Measurements from ENCODE around the gene APOC1.
"Not testable (repeated sequence)": the region's sequence is repeated elsewhere in the genome, so short reads cannot be mapped to it uniquely, and the experiment has no call there.

The APOC1 gene

GRCh38 chr19:44913512-44914432 lies 636 bp upstream of the APOC1 start:
- not testable (repeated sequence) for DNase-seq

GRCh38 chr19:44924243-44924725 lies 9.9 kb downstream of the APOC1 start:
- no peak for DNase-seq

- DNase-seq = no peak
Observed at GRCh38 chr19:44925114-44925891, 10.9 kb downstream of the APOC1 start.

- DNase-seq = not testable (repeated sequence)
Observed at GRCh38 chr19:44926245-44927077, 12.1 kb downstream of the APOC1 start.

- DNase-seq = no peak
Observed at GRCh38 chr19:44927746-44928145, 13.3 kb downstream of the APOC1 start.

GRCh38 chr19:44930088-44930487 lies 15.7 kb downstream of the APOC1 start:
- no peak for DNase-seq

- DNase-seq = no peak
Observed at GRCh38 chr19:44931541-44931940, 17.1 kb downstream of the APOC1 start.

GRCh38 chr19:44939668-44940067 lies 25.3 kb downstream of the APOC1 start:
- DNase-seq = no peak

GRCh38 chr19:44942067-44942571 lies 27.7 kb downstream of the APOC1 start, which contains the start of gene APOC4:
Gene APOC4 (plus strand): TSS chr19:44942237. CDS start chr19:44942278, 41 bp downstream.
- no peak for DNase-seq

GRCh38 chr19:44943801-44944249 lies 29.4 kb downstream of the APOC1 start:
- DNase-seq = no peak

- DNase-seq = no peak
Observed at GRCh38 chr19:44947041-44947581, 32.7 kb downstream of the APOC1 start.

- no peak for DNase-seq
Observed at GRCh38 chr19:44948237-44948636, 33.8 kb downstream of the APOC1 start.

GRCh38 chr19:44948763-44949374 lies 34.5 kb downstream of the APOC1 start:
- DNase-seq = no peak

- DNase-seq = no peak
Observed at GRCh38 chr19:44949550-44949949, 35.1 kb downstream of the APOC1 start.

GRCh38 chr19:44951179-44952159 lies 37.1 kb downstream of the APOC1 start:
- DNase-seq = peak; percentile 82

- DNase-seq = no peak
Observed at GRCh38 chr19:44954278-44954648, 39.9 kb downstream of the APOC1 start.

- peak; percentile 97 for DNase-seq
Observed at GRCh38 chr19:44954649-44955504, 40.5 kb downstream of the APOC1 start, which contains the start of gene CLPTM1. Gene CLPTM1 (plus strand): TSS chr19:44955380. CDS start chr19:44955396, 16 bp downstream.

GRCh38 chr19:44955505-44956439 lies 41.4 kb downstream of the APOC1 start:
- peak; percentile 7 for DNase-seq

All from activated CD4-positive, alpha-beta T cell treated with anti-CD3 and anti-CD28 coated beads, Interleukin-10, Interleukin-2, amounts not matched to agents 100 ng/mL and 50 ng/mL, durations not matched to agents 16 hours and 8 hours (primary cell).